Skin epidermis (tissue), 12 donors: Measurements from ENCODE around the gene MOSMO.
"Not testable (repeated sequence)": the region's sequence is repeated elsewhere in the genome, so short reads cannot be mapped to it uniquely, and the experiment has no call there.

Source experiments
- H3K27ac ChIP-seq, 21 experiments: fragments of 200-600 bp; sonication (generic) in 11 of 21; one replicate each; pipeline ENCODE4 v1.5.0; 2020; ENCODE audit warnings: mild to moderate bottlenecking in 3 of 21, inconsistent platforms in 2 of 21, moderate library complexity in 2 of 21
- H3K4me3 ChIP-seq, 7 experiments: fragments of 200-600 bp; sonication (generic) in 2 of 7; one replicate each; pipeline ENCODE4 v1.5.0; 2020; ENCODE audit warnings: inconsistent platforms in 2 of 7, mild to moderate bottlenecking in 2 of 7, moderate library complexity in 1 of 7

The MOSMO gene

DNA sequence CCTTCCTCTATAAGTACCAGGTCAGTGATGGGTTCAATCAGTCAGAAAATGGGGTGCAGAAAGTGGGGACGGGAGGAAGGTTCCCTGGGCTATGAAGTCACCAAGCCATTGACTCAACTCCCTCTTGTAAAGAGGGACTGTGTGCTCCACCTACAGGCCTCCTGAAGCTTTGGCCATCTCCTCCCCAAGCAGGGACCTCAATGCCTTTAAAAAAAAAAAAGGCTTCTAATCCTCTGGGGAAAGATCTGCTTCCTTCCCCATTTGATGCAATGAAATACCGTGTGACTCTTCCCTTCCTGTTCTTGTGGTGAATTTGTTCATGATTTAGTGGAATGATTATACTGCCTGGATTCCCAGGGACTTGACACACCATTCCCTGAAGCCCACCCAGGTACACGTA is 115.2 kb downstream of the MOSMO start:
- Histone ChIP-seq H3K4me3 (no peak overlapping the region), H3K27ac (no peak overlapping the region)

DNA sequence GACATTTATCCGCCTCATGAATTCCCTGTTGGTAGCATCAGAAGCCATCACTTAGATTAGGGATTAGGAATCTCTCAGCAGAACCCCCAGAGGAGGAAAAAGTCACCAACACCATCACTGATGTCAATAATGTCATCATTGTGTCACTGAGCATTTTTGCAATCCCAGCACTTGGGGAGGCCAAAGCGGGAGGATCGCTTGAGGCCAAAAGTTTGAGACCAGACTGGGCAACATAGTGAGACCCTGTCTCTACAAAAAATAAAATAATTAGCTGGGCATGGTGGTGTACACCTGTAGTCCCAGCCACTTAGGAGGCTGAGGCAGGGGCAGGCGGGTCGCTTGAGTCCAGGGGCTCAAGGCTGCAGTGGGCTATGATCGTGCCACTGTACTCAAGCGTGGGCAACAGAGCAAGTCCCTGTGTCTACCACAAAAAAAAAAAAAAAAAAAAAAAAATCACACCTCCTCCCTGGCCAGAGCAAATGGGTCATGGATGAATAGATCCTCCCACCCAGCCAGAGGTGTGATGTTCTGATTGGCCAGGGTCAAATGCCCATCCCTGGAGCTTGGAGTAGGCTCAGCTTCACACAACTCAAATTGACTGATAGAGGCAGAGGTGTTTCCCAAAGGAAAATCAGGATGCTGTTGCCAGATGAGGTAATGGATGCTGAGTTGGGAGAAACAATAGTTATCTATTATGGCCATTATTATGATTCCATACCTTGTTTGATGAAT is 116.0 kb downstream of the MOSMO start:
- no peak overlapping the region for H3K4me3 ChIP-seq
- no peak overlapping the region for H3K27ac ChIP-seq

DNA sequence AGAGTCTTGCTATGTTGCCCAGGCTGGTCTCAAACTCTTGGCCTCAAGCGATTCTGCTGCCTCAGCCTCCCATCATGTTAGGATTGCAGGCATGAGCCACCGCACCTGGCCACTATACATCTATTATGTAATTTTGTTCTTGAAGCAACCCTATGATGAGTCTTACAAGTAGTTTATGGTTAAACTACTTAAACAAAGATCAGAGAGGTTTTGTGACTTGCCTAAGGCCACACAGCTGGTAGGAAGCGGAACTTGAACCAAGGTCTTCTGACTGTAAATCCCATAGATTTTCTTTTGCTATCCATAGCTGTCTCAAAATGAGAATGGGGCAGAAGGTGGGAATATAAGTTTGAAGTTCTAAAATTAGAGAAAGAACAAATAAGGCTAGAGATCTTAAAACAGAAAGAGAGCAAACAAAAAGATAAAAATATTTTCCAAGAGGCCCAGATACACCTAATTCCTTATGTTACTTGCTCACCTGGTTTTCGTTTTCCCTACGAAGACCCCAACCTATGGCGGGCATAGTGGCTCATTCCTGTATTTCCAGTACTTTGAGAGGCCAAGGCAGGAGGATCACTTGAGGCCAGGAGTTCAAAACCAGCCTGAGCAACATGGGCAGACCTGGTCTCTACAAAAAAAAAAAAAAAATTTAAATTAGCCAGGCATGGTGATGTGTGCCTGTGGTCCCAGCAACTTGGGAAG is 116.8 kb downstream of the MOSMO start:
- no peak overlapping the region for H3K4me3 ChIP-seq
- no peak overlapping the region for H3K27ac ChIP-seq

DNA sequence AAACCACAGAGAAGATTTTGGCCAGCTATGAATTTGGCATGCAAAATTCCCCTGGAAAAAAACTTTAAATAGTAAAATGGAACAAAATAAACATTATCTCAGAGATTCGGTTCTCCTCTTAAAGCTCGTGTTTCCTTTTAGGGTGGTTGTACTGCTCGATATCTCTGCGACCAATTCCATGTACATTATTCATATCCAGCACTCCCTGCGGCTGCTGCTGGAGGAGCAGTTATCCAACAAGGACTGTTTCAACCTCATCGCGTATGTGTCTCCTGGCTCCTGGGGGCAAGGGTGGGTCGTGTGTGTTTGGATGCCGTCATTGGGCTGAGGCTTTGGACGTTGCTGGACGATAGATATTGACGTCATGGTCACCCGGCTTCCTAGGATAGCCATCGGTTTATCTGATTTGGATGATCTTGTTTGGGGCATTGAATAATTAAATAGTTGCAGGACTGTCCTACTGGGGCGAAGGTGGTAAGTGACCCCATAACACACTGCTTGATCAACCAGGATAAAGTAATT is 118.2 kb downstream of the MOSMO start:
- H3K27ac ChIP-seq = no peak overlapping the region
- no peak overlapping the region for H3K4me3 ChIP-seq

DNA sequence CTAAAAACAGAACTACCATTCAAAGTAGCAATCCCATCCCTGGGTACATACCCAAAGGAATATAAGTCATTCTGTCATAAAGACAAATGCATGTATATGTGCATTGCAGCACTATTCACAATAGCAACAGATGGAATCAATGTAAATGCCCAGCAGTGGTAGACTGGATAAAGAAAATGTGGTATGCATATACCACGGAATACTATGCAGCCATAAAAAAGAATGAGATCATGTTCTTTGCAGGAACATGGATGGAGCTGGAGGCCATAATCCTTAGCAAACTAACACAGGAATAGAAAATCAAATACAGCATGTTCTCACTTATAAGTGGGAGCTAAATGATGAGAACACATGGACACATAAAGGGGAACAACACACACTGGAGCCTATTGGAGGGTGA is 120.6 kb downstream of the MOSMO start:
- not testable (repeated sequence) for H3K4me3 ChIP-seq, H3K27ac ChIP-seq

DNA sequence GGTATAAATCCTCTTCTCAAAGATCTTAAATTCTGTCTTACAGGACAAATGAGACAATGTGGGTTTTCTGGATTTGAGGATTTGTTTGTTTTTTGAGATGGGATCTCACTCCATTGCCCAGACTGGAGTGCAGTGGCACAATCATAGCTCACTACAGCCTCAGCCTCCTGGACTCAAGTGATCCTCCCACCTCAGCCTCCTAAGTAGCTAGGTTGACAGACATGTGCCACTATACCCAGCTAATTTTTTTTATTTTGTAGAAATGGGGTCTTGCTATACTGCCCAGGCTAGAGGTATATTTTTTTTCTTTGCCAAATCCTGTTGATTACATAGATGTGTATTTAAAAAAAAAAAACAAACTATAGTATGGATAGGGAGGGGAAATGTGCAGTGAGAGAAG is 122.6 kb downstream of the MOSMO start:
- Histone ChIP-seq H3K4me3 (no peak overlapping the region), H3K27ac (no peak overlapping the region)

DNA sequence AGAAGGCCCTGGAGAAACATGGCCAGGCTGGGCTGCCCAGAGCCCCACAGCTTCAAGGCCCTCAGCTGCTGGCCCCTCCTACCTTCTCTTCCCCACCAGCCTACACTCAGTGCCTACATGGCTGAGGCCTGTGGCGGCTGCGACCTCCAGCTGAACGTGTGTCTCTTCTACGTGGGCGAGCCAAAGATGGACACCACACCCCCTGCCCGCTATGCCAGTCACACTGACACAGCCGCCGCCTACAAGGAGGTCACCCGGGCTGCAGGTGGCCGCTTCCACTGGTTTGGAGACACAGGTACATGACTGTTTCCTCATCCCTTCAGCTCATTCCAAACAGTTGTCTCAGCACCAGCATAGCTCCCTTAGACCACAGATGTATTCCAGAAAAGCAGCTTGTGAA is 124.9 kb downstream of the MOSMO start:
- no peak overlapping the region for H3K27ac ChIP-seq
- H3K4me3 ChIP-seq = no peak overlapping the region
